Testis (tissue), 3 donors: ENCODE results near the gene GEMIN5. TPM values are rescaled to one million over a fixed set of nuclear protein-coding genes. Genes with fewer than 3 reads are reported as not detected.

ENCODE experiments used
- DNase-seq: peaks from one replicate; pipeline ENCODE4 v3.0.0-alpha.2; 2019
- H3K27ac ChIP-seq, 2 donors: fragments of 200-600 bp; sonication (generic); one replicate each; pipeline ENCODE4 v1.5.1; 2019
- H3K27me3 ChIP-seq: fragments of 200-600 bp; sonication (generic); one replicate; pipeline ENCODE4 v1.5.1; 2019
- H3K36me3 ChIP-seq: fragments of 200-600 bp; sonication (generic); one replicate; pipeline ENCODE4 v1.5.1; 2017; ENCODE audit warnings: low read depth; ENCODE audit errors: missing control alignments
- H3K4me1 ChIP-seq: fragments of 200-600 bp; sonication (generic); one replicate; pipeline ENCODE4 v1.5.1; 2019
- H3K4me3 ChIP-seq, 2 donors: fragments of 200-600 bp; sonication (generic); one replicate each; pipeline ENCODE4 v1.5.1; 2017 to 2019
- H3K9me3 ChIP-seq: fragments of 200-600 bp; sonication (generic); one replicate; pipeline ENCODE4 v1.5.1; 2017
- CTCF ChIP-seq, 3 experiments: fragments of 450-650 bp in 2 of 3; fragments of 200-600 bp in 1 of 3; sonication (generic) in 1 of 3; IDR thresholded peaks; one replicate each; pipeline ENCODE4 v1.5.1; 2016 to 2019; ENCODE audit warnings: antibody characterized with exemption in 3 of 3, mild to moderate bottlenecking in 2 of 3, moderate library complexity in 1 of 3
- POLR2A ChIP-seq: fragments of 450-650 bp; IDR thresholded peaks from one replicate; pipeline ENCODE4 v1.6.1; 2017; ENCODE audit warnings: antibody characterized with exemption, mild to moderate bottlenecking, moderate library complexity
- WGBS, 2 donors: methylation state at CpG; one replicate each; pipeline ENCODE4 v1.1.5; 2018; 5-methylcytosine and 5-hydroxymethylcytosine counted together
- intact Hi-C: fragments of 100-400 bp; cut with DNase I; formaldehyde crosslinking; loops from one replicate; pipeline ENCODE4 v1.15.1; 2023; ENCODE audit warnings: low total_unique reads
- polyA plus RNA-seq: library from polyadenylated mRNA; stranded (reverse); fragments of 350-450 nt; fragmentation: Illumina TruSeq; extraction: RNeasy Lipid Tissue Mini Kit (QIAGEN cat#74804); gene quantifications from one replicate; pipeline ENCODE4 v1.2.3, GENCODE V29; 2014; ENCODE audit warnings: low read depth, low replicate concordance; ENCODE audit not compliant: insufficient read depth
- total RNA-seq, 2 donors: library from RNA; depleted of rRNA; stranded (reverse); fragments of >200 nt; gene quantifications; one replicate each; pipeline ENCODE4 v1.2.3, GENCODE V29; 2016

Gene GEMIN5
- total and polyA plus RNA-seq, 3 donors from 2014 or later, result 15.8 to 24.7 (median 24.1) TPM

DNA sequence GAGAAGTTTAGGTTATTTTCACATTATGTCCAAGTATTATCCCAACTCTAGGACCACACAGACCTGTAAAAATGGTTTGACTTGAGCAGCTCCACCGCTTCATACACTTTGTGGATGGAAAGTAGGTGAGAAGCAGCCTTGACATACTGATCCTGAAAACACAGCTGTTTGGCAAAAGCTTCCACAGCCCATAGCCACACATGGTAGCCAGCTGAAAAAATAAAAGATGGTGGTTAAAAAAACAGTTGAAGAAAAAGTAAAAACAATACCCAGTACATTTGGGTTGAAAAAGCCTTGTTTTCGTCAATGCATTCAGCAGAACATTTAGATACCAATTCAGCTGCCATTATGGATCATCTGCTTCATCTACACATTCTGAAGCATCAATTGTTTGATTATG lies 36.7 kb downstream of the GEMIN5 start:
- H3K27ac ChIP-seq, result peak overlapping the region; percentile 3 to 83
- peaks cover 3% of the 10 kb centered on the region for H3K4me1 ChIP-seq
- DNase-seq, result no peak
- TF ChIP-seq CTCF (IDR thresholded peaks at IDR 0.05), result no peak
- TF ChIP-seq POLR2A, result no peak
- 59 to 75% methylated on average over 2 of the region's 2 CpGs for WGBS, 2 donors
- H3K27me3 ChIP-seq, result no peaks in the 10 kb centered on the region
- H3K9me3 ChIP-seq, result no peaks in the 10 kb centered on the region
- H3K4me3 ChIP-seq, result no peak overlapping the region
- intact Hi-C loops, result no loop called here
- no peaks in the 10 kb centered on the region for H3K36me3 ChIP-seq

- no peaks in the 10 kb centered on the region for H3K27me3 ChIP-seq
- no peak for TF ChIP-seq POLR2A
- TF ChIP-seq CTCF (IDR thresholded peaks at IDR 0.05), result no peak
- DNase-seq, result no peak
- H3K4me3 ChIP-seq, result no peak overlapping the region
- no peaks in the 10 kb centered on the region for H3K9me3 ChIP-seq
- H3K4me1 ChIP-seq, result peaks cover 3% of the 10 kb centered on the region
- 71 to 82% methylated on average over 1 of the region's 1 CpG for WGBS, 2 donors
- no peaks in the 10 kb centered on the region for H3K36me3 ChIP-seq
- peak overlapping the region; percentile 3 to 83 for H3K27ac ChIP-seq
- intact Hi-C loops, result no loop called here
Measured at GRCh38 chr5:154900066-154900465, 37.9 kb downstream of the GEMIN5 start.

GRCh38 chr5:154899151-154899816 lies 38.7 kb downstream of the GEMIN5 start:
- no peaks in the 10 kb centered on the region for H3K36me3 ChIP-seq
- H3K4me3 ChIP-seq, result no peak overlapping the region
- TF ChIP-seq CTCF (IDR thresholded peaks at IDR 0.05), result no peak
- TF ChIP-seq POLR2A, result no peak
- H3K27ac ChIP-seq, result peak overlapping the region; percentile 48 to 83
- peaks cover 3% of the 10 kb centered on the region for H3K4me1 ChIP-seq
- no peaks in the 10 kb centered on the region for H3K9me3 ChIP-seq
- no peaks in the 10 kb centered on the region for H3K27me3 ChIP-seq
- intact Hi-C loops, result no loop called here
- DNase-seq, result peak; percentile 31
- 63 to 68% methylated on average over 9 of the region's 9 CpGs for WGBS, 2 donors

DNA sequence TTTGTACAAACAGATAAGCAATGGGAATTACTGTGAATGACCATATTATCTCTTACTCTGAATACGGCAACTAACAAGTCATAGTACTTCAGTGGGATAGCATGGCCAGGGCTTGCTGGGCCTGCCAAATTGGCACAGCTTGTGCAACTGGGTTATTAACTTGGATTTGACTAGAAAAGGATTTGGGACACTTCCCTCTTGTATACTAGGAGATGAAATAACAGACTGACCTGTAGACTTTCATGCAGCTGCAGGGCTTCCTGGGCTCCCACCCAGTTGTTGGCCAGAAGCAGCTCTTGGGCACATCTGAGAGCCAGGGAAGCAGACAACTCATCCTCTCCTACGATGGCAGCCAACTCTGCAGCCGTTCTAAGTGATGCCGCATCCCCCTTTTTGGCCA lies 39.8 kb downstream of the GEMIN5 start:
- Histone ChIP-seq H3K4me1 (peaks cover 3% of the 10 kb centered on the region), H3K27ac (peak overlapping the region; percentile 48 to 83), H3K9me3 (no peaks in the 10 kb centered on the region), H3K4me3 (no peak overlapping the region), H3K27me3 (no peaks in the 10 kb centered on the region), H3K36me3 (no peaks in the 10 kb centered on the region)
- intact Hi-C loops, result no loop called here
- DNase-seq, result peak; percentile 26
- 61 to 84% methylated on average over 4 of the region's 4 CpGs for WGBS, 2 donors
- no peak for TF ChIP-seq POLR2A
- no peak for TF ChIP-seq CTCF (IDR thresholded peaks at IDR 0.05)

DNA sequence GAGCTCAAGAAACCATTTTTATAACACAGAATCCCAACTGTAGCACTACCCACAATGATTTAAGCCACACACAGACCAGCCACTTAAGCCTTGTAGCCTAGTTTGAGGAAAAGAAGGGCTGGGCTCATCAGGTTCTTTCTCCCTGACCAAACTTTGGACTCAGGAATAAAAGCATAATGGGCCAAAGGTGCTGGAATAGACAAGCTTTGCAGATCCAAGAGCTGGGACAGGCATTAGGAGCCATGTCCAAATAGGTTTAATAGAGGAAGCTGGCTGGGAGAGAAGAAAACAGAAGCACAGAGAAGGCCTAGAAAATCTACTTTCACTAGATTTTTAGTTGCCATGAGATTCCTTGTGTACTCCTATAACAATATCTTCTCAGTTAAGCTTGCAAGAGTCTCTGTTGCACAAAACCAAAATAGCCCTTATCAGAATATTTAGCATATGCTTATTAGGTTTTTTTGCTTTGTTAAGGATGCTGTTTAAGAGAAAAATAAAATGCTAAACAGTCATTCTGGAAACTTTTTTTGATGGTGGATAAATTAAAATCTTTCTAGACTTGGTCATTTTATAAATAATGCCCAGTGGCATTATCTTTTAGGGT lies 41.3 kb downstream of the GEMIN5 start:
- intact Hi-C loops, result no loop called here
- H3K4me1 ChIP-seq, result peaks cover 3% of the 10 kb centered on the region
- TF ChIP-seq CTCF (IDR thresholded peaks at IDR 0.05) (no peak), POLR2A (no peak)
- H3K9me3 ChIP-seq, result no peaks in the 10 kb centered on the region
- no peaks in the 10 kb centered on the region for H3K36me3 ChIP-seq
- H3K27me3 ChIP-seq, result no peaks in the 10 kb centered on the region
- H3K27ac ChIP-seq, result no peak overlapping the region
- no peak for DNase-seq
- no peak overlapping the region for H3K4me3 ChIP-seq
